PC-9 (cell line): ENCODE data around the gene ITPKB. TPM values are rescaled to one million over a fixed set of nuclear protein-coding genes. Genes with fewer than 3 reads are reported as not detected.

Source experiments
- BruUV-seq: library from RNA; stranded (reverse); fragments of 400-500 nt; replicated peaks from 2 replicates; lab custom pipeline; 2021; lab: Mats Ljungman, UMichigan
- CTCF ChIA-PET: fragments of 300-600 bp; sonication (Branson Sonifier 250); formaldehyde crosslinking; loops from one replicate; lab custom pipeline; 2022; ENCODE audit warnings: antibody characterized with exemption; lab: Charles Lee
- POLR2A ChIA-PET: fragments of 300-600 bp; sonication (Branson Sonifier 250); formaldehyde crosslinking; loops from one replicate; lab custom pipeline; 2022; ENCODE audit warnings: antibody characterized with exemption; ENCODE audit not compliant: unreplicated experiment; lab: Charles Lee
- DNase-seq, 2 experiments: peaks; one replicate each; pipeline versions ENCODE4 v3.0.0 to v3.0.0-alpha.2; 2015 to 2022; ENCODE audit warnings: mixed read lengths in 1 of 2
- H2AFZ ChIP-seq: fragments of 200-600 bp; sonication (generic); 2 replicates; pipeline ENCODE4 v1.8.1; 2017; ENCODE audit warnings: antibody characterized with exemption
- H3F3A ChIP-seq: fragments of 200-600 bp; sonication (generic); 2 replicates; pipeline ENCODE4 v1.8.1; 2017; ENCODE audit warnings: antibody characterized with exemption, mild to moderate bottlenecking, low read depth; ENCODE audit not compliant: insufficient read depth
- H3K27ac ChIP-seq: fragments of 200-600 bp; sonication (generic); 2 replicates; pipeline ENCODE4 v1.6.1; 2016; ENCODE audit warnings: mixed run types
- H3K27me3 ChIP-seq: fragments of 200-600 bp; sonication (generic); 2 replicates; pipeline ENCODE4 v1.6.1; 2016; ENCODE audit warnings: low read depth, mixed run types; ENCODE audit not compliant: insufficient read depth
- H3K36me3 ChIP-seq: fragments of 200-600 bp; sonication (generic); 2 replicates; pipeline ENCODE4 v1.6.1; 2016; ENCODE audit warnings: low read depth, mixed run types
- H3K4me1 ChIP-seq: fragments of 200-600 bp; sonication (generic); replicated peaks from 2 replicates; pipeline ENCODE4 v1.6.1; 2016; ENCODE audit warnings: mixed run types; ENCODE audit not compliant: insufficient read depth
- H3K4me2 ChIP-seq: fragments of 200-600 bp; sonication (generic); 2 replicates; pipeline ENCODE4 v1.6.1; 2017; ENCODE audit warnings: mixed run types
- H3K4me3 ChIP-seq: fragments of 200-600 bp; sonication (generic); 2 replicates; pipeline ENCODE4 v1.6.1; 2016; ENCODE audit warnings: mixed run types
- H3K79me2 ChIP-seq: fragments of 200-600 bp; sonication (generic); 2 replicates; pipeline ENCODE4 v1.6.1; 2017; ENCODE audit warnings: low read depth, mixed run types
- H3K9me2 ChIP-seq: fragments of 200-600 bp; sonication (generic); 2 replicates; pipeline ENCODE4 v1.8.1; 2017; ENCODE audit warnings: mild to moderate bottlenecking; ENCODE audit not compliant: insufficient read depth
- H3K9me3 ChIP-seq: fragments of 200-600 bp; sonication (generic); 2 replicates; pipeline ENCODE4 v1.8.1; 2016; ENCODE audit warnings: low read depth; ENCODE audit not compliant: insufficient read depth
- H4K20me1 ChIP-seq: fragments of 200-600 bp; sonication (generic); 2 replicates; pipeline ENCODE4 v1.8.1; 2017; ENCODE audit not compliant: insufficient read depth
- CTCF ChIP-seq: fragments of 200-600 bp; sonication (generic); conservative IDR thresholded peaks from 2 replicates; pipeline ENCODE4 v1.6.1; 2017; ENCODE audit warnings: mixed run types, antibody characterized with exemption, mild to moderate bottlenecking, moderate library complexity
- EZH2 ChIP-seq: fragments of 200-600 bp; sonication (generic); IDR thresholded peaks from 2 replicates; pipeline ENCODE4 v1.8.0; 2017; ENCODE audit warnings: antibody characterized with exemption, low read depth
- intact Hi-C: fragments of 100-400 bp; cut with micrococcal nuclease; formaldehyde crosslinking; loops from one replicate; pipeline ENCODE4 v1.10.0; 2022; ENCODE audit not compliant: unreplicated experiment
- total RNA-seq: library from RNA; stranded (reverse); gene quantifications from 2 replicates; pipeline ENCODE4 v1.2.3, GENCODE V29; 2021

The ITPKB gene
- total RNA-seq, 1 experiment from 2014 or later: 13.4 TPM

- 0 out of 2 replicates have a peak, but pooled peaks cover 6% of the 10 kb centered on the region for H3F3A ChIP-seq
- H3K4me3 ChIP-seq: no peak overlapping the region
- no peaks in the 10 kb centered on the region for H3K79me2 ChIP-seq
- POLR2A ChIA-PET: interaction anchor here (0.7 kb wide), 1 partner anchor 259 kb away, joined by 3 read pairs; the partner anchor contains the start of gene COQ8A
- BruUV-seq: no TSS peak
- H4K20me1 ChIP-seq: peaks cover 3% of the 10 kb centered on the region; the same call in 1 of the 2 replicates
- CTCF ChIA-PET: no interaction called here
- H3K9me3 ChIP-seq: no peaks in the 10 kb centered on the region
- H3K27me3 ChIP-seq: no peaks in the 10 kb centered on the region
- H2AFZ ChIP-seq: no peak overlapping the region
- no peak for TF ChIP-seq EZH2
- TF ChIP-seq CTCF: no peak
- no peaks in the 10 kb centered on the region for H3K4me1 ChIP-seq
- no peaks in the 10 kb centered on the region for H3K9me2 ChIP-seq
- intact Hi-C loops: loop anchor here (2.0 kb wide), 1 partner anchor 18 kb away; no protein-coding TSS in a partner anchor
- H3K36me3 ChIP-seq: no peaks in the 10 kb centered on the region
- H3K27ac ChIP-seq: no peak overlapping the region
- H3K4me2 ChIP-seq: no peak overlapping the region
- no peak for DNase-seq
Observed at GRCh38 chr1:226680653-226681052, 58.4 kb downstream of the ITPKB start.

- peak in 1 of 2 experiments; percentile 61 for DNase-seq
- no peak overlapping the region for H3K4me3 ChIP-seq
Observed at GRCh38 chr1:226679853-226680516, 59.1 kb downstream of the ITPKB start.

GRCh38 chr1:226679262-226679661 lies 59.8 kb downstream of the ITPKB start:
- Histone ChIP-seq H3K4me2 (no peak overlapping the region), H3K27me3 (no peaks in the 10 kb centered on the region), H3K79me2 (no peaks in the 10 kb centered on the region), H3K27ac (no peak overlapping the region), H4K20me1 (peaks cover 3% of the 10 kb centered on the region; the same call in 1 of the 2 replicates), H3K9me2 (no peaks in the 10 kb centered on the region), H3K4me1 (no peaks in the 10 kb centered on the region), H2AFZ (no peak overlapping the region), H3K36me3 (no peaks in the 10 kb centered on the region), H3K9me3 (no peaks in the 10 kb centered on the region), H3F3A (0 out of 2 replicates have a peak, but pooled peaks cover 6% of the 10 kb centered on the region), H3K4me3 (no peak overlapping the region)
- DNase-seq: no peak
- BruUV-seq: no TSS peak
- intact Hi-C loops: no loop called here
- no peak for TF ChIP-seq CTCF
- TF ChIP-seq EZH2: no peak
- POLR2A ChIA-PET: no interaction called here
- CTCF ChIA-PET: no interaction called here

More at GRCh38 chr1:226679853-226680516, 59.1 kb downstream of the ITPKB start:
- H3K79me2 ChIP-seq: no peaks in the 10 kb centered on the region
- ChIA-PET POLR2A (interaction anchor here (0.7 kb wide), 1 partner anchor 260 kb away, joined by 3 read pairs; the partner anchor contains the start of gene COQ8A), CTCF (no interaction called here)
- H4K20me1 ChIP-seq: peaks cover 3% of the 10 kb centered on the region; the same call in 1 of the 2 replicates
- TF ChIP-seq CTCF (no peak), EZH2 (no peak)
- no peak overlapping the region for H3K27ac ChIP-seq
- H3K9me2 ChIP-seq: no peaks in the 10 kb centered on the region
- no peak overlapping the region for H3K4me2 ChIP-seq
- no peak overlapping the region for H2AFZ ChIP-seq
- intact Hi-C loops: loop anchor here (2.0 kb wide), 1 partner anchor 17 kb away; no protein-coding TSS in a partner anchor
- H3K4me1 ChIP-seq: no peaks in the 10 kb centered on the region
- 0 out of 2 replicates have a peak, but pooled peaks cover 6% of the 10 kb centered on the region for H3F3A ChIP-seq
- H3K36me3 ChIP-seq: no peaks in the 10 kb centered on the region
- no TSS peak for BruUV-seq
- H3K27me3 ChIP-seq: no peaks in the 10 kb centered on the region
- no peaks in the 10 kb centered on the region for H3K9me3 ChIP-seq
